ENCODE data around the gene WDR11. TPM values are rescaled to one million over a fixed set of nuclear protein-coding genes. Genes with fewer than 3 reads are reported as not detected.

The WDR11 gene
- polyA plus RNA-seq, 3 donors: 32.9 to 68.0 (median 50.1) TPM

GRCh38 chr10:120940299-120940900, 89.2 kb downstream of the WDR11 start:
- Mint-ChIP-seq H3K4me1 (peaks cover 6% of the 10 kb centered on the region), H3K4me3 (no peak overlapping the region), H3K9me3 (peaks cover 0 to 5% (median 2%) of the 10 kb centered on the region in 7 donors), H3K27ac (no peak overlapping the region), H3K27me3 (ENCODE audit: low read depth in 3 of 3) (peaks cover 7 to 29% (median 16%) of the 10 kb centered on the region in 3 donors), H3K36me3 (no peaks in the 10 kb centered on the region)
- H3K36me3 ChIP-seq (replicated peaks in 1 of 2; ENCODE audit: control insufficient read depth in 1 of 2, insufficient read depth in 2 of 2, low read length in 2 of 2): no peaks in the 10 kb centered on the region
- 83% methylated on average over 9 of the region's 13 CpGs for WGBS (ENCODE audit: insufficient coverage)
- H3K27me3 ChIP-seq (ENCODE audit: control insufficient read depth in 2 of 2, insufficient read depth in 2 of 2, low read length in 2 of 2): peaks cover 0 to 5% of the 10 kb centered on the region in 2 donors
- H3K9ac ChIP-seq (ENCODE audit: insufficient read depth, low read length, poor library complexity, severe bottlenecking): no peak overlapping the region
- intact Hi-C loops (cut with micrococcal nuclease): loop anchor here (5.0 to 10.0 kb wide), 3 partner anchors 664 to 957 kb away; no protein-coding TSS in a partner anchor
- no peak for DNase-seq
- no peak overlapping the region for H2AFZ ChIP-seq (ENCODE audit: insufficient read depth, low read depth, low read length, poor library complexity, severe bottlenecking)
- no peak overlapping the region for H3K4me3 ChIP-seq (replicated peaks in 1 of 3; ENCODE audit: low read depth in 2 of 3, low read length in 3 of 3)
- no peaks in the 10 kb centered on the region for H4K20me1 ChIP-seq (ENCODE audit: insufficient read depth, low read length)
- no peak overlapping the region for H3K27ac ChIP-seq (ENCODE audit: low read depth in 1 of 2, low read length in 2 of 2)
- TF ChIP-seq, protein P1, sequence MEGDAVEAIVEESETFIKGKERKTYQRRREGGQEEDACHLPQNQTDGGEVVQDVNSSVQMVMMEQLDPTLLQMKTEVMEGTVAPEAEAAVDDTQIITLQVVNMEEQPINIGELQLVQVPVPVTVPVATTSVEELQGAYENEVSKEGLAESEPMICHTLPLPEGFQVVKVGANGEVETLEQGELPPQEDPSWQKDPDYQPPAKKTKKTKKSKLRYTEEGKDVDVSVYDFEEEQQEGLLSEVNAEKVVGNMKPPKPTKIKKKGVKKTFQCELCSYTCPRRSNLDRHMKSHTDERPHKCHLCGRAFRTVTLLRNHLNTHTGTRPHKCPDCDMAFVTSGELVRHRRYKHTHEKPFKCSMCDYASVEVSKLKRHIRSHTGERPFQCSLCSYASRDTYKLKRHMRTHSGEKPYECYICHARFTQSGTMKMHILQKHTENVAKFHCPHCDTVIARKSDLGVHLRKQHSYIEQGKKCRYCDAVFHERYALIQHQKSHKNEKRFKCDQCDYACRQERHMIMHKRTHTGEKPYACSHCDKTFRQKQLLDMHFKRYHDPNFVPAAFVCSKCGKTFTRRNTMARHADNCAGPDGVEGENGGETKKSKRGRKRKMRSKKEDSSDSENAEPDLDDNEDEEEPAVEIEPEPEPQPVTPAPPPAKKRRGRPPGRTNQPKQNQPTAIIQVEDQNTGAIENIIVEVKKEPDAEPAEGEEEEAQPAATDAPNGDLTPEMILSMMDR (IDR thresholded peaks at IDR 0.05): no peak
- H3K4me1 ChIP-seq (ENCODE audit: control insufficient read depth in 1 of 2, insufficient read depth in 2 of 2, low read length in 2 of 2): peaks cover 0 to 2% of the 10 kb centered on the region in 2 donors
- no peak overlapping the region for H3K4me2 ChIP-seq (replicated peaks; ENCODE audit: extremely low read depth, low read length, poor library complexity, severe bottlenecking)
- H3K9me3 ChIP-seq (replicated peaks in 1 of 2; ENCODE audit: control insufficient read depth in 1 of 2, insufficient read depth in 1 of 2, low read length in 2 of 2): no peaks in the 10 kb centered on the region
- H3K79me2 ChIP-seq (ENCODE audit: insufficient read depth, low read length): no peaks in the 10 kb centered on the region

GRCh38 chr10:120941501-120941900, 90.3 kb downstream of the WDR11 start:
- Mint-ChIP-seq H3K4me1 (peaks cover 6% of the 10 kb centered on the region), H3K4me3 (no peak overlapping the region), H3K27me3 (ENCODE audit: low read depth in 3 of 3) (peaks cover 11 to 36% (median 19%) of the 10 kb centered on the region in 3 donors), H3K9me3 (peaks cover 0 to 4% (median 1%) of the 10 kb centered on the region in 7 donors), H3K36me3 (no peaks in the 10 kb centered on the region), H3K27ac (no peak overlapping the region)
- Histone ChIP-seq H3K4me3 (replicated peaks in 1 of 3; ENCODE audit: low read depth in 2 of 3, low read length in 3 of 3) (no peak overlapping the region), H3K27ac (ENCODE audit: low read depth in 1 of 2, low read length in 2 of 2) (no peak overlapping the region), H3K36me3 (replicated peaks in 1 of 2; ENCODE audit: control insufficient read depth in 1 of 2, insufficient read depth in 2 of 2, low read length in 2 of 2) (no peaks in the 10 kb centered on the region), H3K9me3 (replicated peaks in 1 of 2; ENCODE audit: control insufficient read depth in 1 of 2, insufficient read depth in 1 of 2, low read length in 2 of 2) (no peaks in the 10 kb centered on the region), H2AFZ (ENCODE audit: insufficient read depth, low read depth, low read length, poor library complexity, severe bottlenecking) (no peak overlapping the region), H3K4me1 (ENCODE audit: control insufficient read depth in 1 of 2, insufficient read depth in 2 of 2, low read length in 2 of 2) (peaks cover 0 to 2% of the 10 kb centered on the region in 2 donors), H4K20me1 (ENCODE audit: insufficient read depth, low read length) (no peaks in the 10 kb centered on the region), H3K27me3 (ENCODE audit: control insufficient read depth in 2 of 2, insufficient read depth in 2 of 2, low read length in 2 of 2) (peaks cover 0 to 3% of the 10 kb centered on the region in 2 donors), H3K4me2 (replicated peaks; ENCODE audit: extremely low read depth, low read length, poor library complexity, severe bottlenecking) (no peak overlapping the region), H3K79me2 (ENCODE audit: insufficient read depth, low read length) (no peaks in the 10 kb centered on the region), H3K9ac (ENCODE audit: insufficient read depth, low read length, poor library complexity, severe bottlenecking) (no peak overlapping the region)
- DNase-seq: no peak
- intact Hi-C loops (cut with micrococcal nuclease): loop anchor here (5.0 to 10.0 kb wide), 3 partner anchors 663 to 956 kb away; no protein-coding TSS in a partner anchor
- WGBS (ENCODE audit: insufficient coverage): 100% methylated on average over 1 of the region's 5 CpGs
- TF ChIP-seq, protein P1 (IDR thresholded peaks at IDR 0.05): no peak

Data from CD14-positive monocyte (primary cell).